GM19372 (cell line): ENCODE data around the gene NUBP2.

Experiments used
- ATAC-seq: cut with Tn5 transposase; IDR thresholded peaks from one replicate; pipeline ENCODE4 v1.9.1; 2021; ENCODE audit warnings: mild to moderate bottlenecking, low read depth, moderate library complexity; ENCODE audit not compliant: unreplicated experiment

Gene NUBP2

DNA sequence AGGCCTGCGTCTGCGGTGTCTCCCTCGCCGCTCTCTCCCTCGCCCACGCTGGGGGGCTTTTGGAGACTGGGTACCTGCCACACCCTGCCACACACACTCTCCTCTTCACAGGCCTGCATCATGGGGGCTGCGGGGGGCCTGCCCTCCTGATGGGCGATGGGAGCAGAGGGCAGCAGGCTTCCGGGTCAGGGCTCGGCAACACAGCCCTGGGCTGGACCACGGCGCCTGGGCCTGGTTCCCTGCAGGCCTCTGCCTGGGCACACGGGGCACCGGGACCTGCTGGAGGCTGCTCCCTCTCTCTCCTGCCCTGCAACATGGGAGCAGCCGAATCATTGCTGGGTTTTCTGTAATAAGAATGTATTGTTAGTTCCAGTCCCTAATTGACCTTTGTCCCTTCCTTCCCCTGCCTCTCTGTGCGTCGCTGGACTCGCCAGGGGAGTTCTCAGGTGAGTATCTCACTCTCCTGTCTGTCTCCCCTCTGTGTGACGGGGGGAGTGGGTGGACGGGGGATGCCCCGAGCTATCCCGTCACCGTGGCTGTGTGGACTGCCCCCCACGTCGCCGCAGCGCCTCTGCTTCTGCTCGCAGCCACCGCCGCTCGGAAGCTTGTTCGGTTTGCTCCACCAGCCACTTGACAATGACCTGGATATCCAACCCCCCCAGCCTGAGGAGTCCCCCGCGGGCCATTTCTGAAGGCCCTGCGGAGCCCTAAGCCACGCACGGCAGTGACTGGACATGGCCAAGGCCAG, 24.9 kb upstream of the NUBP2 start:
- ATAC-seq, result no peak

DNA sequence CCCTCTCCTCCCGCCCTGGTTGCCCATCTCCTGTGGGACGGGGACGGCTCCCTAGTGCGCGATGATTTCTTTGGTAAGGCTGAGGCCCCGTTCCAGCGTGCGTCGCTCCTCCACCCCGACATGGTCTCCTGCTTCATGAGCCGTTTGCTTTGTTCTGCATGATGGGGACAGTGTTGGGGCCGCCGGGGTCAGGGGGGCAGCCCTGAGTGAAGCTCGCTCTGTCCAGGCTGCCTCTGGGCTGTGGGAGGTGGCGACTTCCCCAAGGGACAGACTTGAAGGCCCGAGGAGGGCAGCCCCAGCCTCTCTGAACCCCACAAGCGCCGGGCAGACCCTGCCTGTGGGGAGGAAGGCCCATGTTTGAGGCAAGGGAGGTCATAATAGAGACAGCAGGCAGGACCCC, 23.8 kb upstream of the NUBP2 start:
- no peak for ATAC-seq

DNA sequence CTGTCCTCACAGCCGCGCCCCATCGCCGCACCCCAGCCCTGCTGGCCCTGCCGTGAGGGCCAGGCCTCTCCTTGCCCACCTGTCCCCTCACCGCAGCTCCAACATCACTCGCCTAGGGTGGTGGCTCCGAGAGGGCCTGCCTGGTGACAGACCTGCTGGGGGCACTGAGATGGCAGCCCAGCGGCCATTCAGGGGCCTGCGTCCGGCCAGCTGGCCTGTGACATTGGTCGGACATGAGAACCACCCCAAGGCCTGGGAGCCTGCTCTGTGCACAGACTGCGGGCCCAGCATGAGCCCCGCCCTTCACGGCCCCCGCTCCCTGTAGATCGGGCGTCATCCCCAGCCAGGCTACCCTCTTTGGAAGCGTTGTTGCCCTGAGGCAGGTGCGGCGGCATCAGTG, 23.2 kb upstream of the NUBP2 start:
- ATAC-seq, result no peak

GRCh38 chr16:1760911-1761310, 21.8 kb upstream of the NUBP2 start:
- no peak for ATAC-seq

DNA sequence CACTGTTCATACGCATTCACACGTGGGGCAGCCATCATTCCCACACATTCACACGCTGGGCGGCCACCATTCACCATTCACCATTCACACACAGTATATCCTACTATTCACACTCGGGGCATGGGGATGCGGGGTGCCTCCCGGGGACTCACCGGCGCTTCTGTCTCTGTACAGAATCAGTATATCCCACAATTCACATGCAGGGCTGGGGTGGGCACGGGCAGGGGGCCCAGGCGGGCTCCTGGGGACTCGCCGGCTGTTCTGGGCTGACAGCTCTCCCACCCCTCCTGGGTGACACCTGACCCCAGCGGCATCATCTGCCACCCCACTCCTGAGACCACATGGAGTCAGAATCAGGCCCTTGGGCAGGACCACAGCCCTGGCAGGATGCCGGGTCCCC, 21.0 kb upstream of the NUBP2 start:
- ATAC-seq, result no peak

DNA sequence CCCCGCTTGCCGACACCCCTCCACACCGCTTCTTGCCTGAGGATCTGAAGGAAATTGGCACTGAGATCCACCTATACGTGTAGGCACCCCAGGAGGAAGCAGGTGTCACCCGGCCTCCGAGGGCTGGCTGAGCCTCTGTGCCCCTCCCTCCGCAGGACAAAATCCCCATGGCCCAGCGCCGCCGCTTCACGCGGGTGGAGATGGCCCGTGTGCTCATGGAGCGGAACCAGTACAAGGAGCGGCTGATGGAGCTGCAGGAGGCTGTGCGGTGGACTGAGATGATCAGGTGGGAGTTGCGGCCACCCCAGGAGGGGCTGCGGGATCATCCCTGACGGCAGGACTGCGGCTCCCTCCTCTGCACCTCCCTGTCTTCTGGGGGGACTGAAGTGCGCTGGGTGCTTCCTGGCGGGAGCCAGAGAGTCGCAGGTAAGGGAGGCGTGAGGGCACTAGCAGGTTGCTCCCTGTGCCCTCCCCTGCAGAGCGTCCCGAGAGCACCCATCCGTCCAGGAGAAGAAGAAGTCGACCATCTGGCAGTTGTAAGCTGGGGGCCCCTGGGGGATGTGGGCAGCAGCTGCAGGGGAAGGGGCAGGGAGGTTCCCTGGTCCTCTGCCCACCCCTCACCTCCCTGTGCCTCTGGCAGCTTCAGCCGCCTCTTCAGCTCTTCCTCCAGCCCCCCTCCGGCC, 20.4 kb upstream of the NUBP2 start:
- ATAC-seq, result no peak

- no peak for ATAC-seq
Measured at GRCh38 chr16:1762879-1763520, 19.8 kb upstream of the NUBP2 start.

DNA sequence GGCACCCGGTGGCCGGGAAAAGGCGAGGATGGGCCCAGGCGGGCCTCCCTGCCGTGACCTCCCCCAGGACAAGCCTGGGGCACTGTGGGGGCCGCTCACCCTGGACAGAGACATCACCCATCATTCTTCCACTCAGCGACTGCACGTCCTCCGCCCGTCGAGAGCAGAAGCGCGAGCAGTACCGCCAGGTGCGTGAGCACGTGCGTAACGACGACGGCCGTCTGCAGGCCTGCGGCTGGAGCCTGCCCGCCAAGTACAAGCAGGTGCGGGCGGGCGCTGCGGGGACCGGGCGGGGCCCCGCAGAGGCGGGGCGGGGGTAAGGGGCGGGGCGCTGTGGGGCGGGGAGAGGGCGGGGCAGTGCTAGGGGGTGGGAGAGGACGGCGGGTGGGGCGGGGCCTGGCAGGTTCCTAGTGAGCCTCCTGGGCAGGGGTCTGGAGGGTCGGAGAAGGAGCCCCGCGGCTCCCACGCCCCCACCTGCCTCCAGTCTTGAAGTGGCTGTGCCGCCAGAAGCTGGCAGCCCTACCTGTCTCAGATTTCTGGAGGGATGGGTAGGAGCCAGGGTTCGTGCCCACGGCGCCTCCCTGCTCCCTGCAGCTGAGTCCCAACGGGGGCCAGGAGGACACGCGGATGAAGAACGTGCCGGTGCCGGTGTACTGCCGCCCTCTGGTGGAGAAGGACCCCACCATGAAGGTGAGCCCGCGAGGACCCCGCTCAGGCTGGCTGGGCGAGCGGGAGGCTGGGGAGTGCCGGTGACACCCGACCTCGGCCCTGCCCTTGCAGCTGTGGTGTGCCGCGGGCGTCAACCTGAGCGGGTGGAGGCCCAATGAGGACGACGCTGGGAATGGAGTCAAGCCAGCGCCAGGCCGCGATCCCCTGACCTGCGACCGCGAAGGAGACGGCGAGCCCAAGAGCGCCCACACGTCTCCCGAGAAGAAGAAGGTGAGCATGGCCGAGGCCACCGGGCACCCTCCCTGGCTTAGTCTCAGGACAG, 18.9 kb upstream of the NUBP2 start:
- no peak for ATAC-seq

DNA sequence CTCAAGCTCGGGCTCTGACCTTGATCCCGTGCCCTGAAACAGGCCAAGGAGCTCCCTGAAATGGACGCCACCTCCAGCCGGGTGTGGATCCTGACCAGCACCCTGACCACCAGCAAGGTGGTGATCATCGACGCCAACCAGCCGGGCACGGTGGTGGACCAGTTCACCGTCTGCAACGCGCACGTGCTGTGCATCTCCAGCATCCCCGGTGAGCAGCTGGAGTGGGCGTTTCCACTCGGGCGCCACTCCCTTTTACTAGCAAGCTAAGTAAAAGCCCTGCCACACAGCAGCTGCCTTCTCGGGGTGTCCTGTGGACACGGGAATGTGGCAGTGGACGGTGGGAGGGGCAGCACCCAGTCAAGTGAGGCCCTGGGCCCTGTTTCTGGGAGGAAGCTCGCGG, 17.8 kb upstream of the NUBP2 start:
- no peak for ATAC-seq

DNA sequence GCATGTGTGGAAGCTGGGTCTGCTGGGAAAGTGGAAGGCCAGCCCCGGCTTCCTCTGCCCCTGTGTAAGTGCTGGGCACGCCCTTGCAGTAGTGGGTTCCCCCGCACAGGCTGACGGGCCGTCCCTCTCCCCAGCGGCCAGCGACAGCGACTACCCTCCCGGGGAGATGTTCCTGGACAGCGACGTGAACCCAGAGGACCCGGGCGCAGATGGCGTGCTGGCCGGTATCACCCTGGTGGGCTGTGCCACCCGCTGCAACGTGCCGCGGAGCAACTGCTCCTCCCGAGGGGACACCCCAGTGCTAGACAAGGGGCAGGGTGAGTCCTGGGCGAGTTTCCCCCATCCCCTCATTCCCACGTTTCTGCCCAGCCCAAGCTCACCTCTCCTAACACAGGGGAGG, 16.9 kb upstream of the NUBP2 start:
- ATAC-seq, result no peak

- no peak for ATAC-seq
Measured at GRCh38 chr16:1766231-1766630, 16.5 kb upstream of the NUBP2 start.

DNA sequence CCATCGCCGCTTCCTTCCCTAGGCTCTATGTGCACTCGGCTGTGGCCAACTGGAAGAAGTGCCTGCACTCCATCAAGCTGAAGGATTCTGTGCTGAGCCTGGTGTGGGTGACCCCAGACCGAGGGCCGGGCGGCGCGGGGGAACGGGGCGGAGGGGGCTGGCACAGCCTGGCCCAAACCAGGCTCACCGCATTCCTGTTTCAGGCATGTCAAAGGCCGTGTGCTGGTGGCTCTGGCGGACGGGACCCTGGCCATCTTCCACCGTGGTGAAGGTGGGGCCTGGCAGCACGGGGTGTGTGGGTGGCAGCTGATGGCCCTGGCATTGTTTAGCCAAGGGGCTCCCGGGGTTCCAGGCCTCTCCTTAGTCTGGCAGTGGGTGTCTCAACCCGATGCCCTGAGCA, 16.1 kb upstream of the NUBP2 start:
- ATAC-seq, result no peak

GRCh38 chr16:1767116-1767994, 15.4 kb upstream of the NUBP2 start:
- no peak for ATAC-seq

DNA sequence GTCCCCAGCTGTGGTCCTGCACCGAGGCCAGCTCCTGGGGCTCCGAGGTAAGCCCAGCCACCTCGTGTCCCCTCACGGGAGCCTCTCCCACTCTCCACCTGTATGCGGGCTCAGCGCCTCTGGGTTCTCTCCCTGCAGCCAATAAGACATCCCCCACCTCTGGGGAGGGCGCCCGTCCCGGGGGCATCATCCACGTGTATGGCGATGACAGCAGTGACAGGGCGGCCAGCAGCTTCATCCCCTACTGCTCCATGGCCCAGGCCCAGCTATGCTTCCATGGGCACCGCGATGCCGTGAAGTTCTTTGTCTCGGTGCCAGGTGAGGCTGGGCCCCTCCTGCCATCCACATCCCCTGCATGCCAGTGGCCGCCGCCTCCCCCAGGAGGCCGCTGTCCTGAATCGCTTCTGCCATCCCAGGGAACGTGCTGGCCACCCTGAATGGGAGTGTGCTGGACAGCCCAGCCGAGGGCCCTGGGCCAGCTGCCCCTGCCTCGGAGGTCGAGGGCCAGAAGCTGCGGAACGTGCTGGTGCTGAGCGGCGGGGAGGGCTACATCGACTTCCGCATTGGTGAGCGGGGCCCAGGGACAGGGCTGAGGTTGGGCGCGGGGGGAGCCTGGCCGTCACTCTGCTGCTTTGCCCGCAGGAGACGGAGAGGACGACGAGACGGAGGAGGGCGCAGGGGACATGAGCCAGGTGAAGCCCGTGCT, 14.5 kb upstream of the NUBP2 start:
- ATAC-seq, result no peak

GRCh38 chr16:1768767-1769401, 13.9 kb upstream of the NUBP2 start:
- ATAC-seq, result no peak

GRCh38 chr16:1769402-1770300, 13.1 kb upstream of the NUBP2 start:
- no peak for ATAC-seq

- no peak for ATAC-seq
Measured at GRCh38 chr16:1770328-1771187, 12.2 kb upstream of the NUBP2 start.
